HG03135 (cell line): Measurements from ENCODE around the gene KIF1B.
"Not testable (repeated sequence)": the region's sequence is repeated elsewhere in the genome, so short reads cannot be mapped to it uniquely, and the experiment has no call there.

Experiments
- ATAC-seq: cut with Tn5 transposase; IDR thresholded peaks from one replicate; pipeline ENCODE4 v1.9.1; 2021; ENCODE audit warnings: mild to moderate bottlenecking, moderate library complexity; ENCODE audit not compliant: unreplicated experiment

Gene KIF1B

DNA sequence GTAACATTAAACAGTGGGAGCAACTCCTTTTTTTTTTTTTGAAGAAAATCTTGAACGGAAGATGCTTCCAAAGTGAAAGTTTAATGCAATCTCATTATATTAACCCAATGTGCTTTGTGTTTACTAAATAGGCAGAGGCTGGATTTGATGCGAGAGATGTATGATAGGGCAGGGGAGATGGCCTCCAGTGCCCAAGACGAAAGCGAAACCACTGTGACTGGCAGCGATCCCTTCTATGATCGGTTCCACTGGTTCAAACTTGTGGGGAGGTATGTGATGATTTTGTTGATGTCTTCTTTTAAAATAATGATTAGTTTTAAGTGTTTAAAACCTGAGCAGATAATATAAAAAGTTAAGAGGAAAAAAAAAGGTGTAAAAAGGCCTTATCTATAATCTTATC is 114.3 kb downstream of the KIF1B start:
- no peak for ATAC-seq

DNA sequence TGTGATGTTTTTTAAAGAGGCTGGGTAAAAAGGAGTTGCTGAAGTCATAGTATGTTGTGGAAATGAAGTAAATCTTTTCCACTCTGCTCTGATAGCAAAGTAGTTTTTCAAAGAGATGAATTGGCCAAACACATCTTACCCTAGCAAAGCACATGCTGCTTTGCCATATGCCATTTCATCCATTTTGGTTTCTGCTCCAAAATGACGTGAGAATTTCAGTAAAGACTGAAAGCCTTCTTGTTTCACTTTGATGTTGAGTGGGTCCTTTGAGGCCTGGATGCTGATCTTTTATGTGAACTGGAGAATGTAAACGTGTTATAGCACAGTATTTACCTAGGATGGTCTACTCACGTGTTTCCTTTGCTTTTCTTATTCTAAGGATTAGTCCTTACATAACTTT is 115.2 kb downstream of the KIF1B start:
- no peak for ATAC-seq

DNA sequence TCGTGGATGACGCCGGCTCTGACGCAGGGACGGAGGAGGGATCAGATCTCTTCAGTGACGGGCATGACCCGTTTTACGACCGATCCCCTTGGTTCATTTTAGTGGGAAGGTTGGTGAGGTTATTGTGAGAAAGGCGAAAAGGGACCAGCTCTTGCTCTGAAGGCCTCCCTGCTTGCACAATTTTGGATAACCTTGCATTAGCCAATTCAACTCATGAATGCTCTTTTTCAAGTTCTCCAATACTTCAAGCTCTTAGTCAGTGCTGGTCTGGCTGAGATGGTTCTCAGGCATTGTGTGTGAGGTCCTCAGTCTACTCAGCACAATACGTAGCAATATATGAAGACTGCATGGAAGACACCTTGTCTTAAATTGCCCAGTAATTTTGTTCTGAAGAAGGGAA is 115.9 kb downstream of the KIF1B start:
- no peak for ATAC-seq

DNA sequence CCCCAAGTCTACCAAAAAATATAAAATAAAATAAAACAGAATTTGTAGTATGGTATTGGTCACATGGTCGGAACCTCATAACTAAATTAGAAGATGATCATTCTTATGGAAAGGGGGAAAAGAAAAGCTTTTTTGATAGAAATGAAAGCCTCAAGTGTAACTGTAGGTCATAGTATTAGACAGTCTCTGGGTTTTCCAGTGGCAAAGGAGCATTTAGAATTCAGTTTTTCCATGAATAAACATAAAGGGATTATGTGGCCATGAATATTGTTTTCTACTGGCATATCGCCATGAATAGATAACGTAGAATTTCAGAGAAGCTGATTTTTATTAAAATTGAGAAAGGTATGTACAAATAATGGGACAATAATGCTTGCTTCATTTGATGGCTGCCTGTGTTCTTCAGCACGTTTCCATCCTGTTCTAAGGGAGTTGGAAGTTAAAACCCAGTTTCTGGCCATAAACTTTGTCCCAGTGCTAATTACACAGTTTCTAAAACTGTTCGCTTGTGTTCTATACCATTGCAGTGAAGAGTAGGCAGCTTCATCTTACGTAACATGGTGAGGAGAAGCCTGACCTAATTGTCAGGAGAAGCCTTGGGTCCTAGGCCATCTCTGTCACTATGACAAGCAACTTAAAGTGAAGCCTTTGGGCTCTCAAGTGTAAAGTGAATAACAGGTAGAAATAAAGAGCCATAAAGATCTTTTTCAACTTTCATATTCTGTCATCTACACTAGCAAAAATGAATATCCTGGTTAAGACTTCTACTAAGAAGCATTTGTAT is 118.0 kb downstream of the KIF1B start:
- ATAC-seq: no peak

DNA sequence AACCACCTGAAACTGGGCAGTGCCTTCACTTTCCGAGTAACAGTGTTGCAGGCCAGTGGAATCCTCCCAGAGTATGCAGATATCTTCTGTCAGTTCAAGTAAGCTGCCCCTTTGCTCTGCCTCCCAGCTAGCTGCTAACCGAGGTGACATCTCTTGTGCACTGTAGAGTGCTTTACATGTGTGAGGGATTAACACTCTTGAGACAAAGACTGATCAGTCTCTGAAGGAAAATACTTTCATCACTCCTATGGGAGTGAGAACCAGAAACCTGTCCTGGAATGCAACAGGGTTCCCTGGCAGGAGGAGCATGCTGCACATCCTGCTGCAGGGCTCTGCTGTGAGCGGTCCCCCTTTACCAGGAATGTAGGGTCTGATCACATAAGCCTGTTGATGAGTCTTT is 127.1 kb downstream of the KIF1B start:
- ATAC-seq: no peak

DNA sequence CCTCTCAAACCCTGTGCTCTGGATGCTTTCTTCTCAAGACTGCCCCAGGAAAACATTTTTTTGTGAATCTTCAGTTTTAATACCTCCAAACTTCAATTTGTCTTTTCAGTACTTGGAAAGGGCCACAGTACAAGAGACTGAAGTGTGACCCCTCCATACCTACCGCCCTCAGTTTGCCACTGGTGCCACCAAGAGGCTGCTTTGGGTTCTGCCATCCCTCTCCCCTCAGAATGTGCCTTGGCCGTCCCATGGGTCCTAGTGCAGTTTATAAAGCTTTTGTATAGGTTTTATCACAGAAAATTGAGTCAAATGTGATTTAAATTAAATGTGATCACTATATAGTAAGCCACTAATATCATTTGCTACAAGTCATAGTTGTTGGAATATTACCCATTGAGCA is 127.7 kb downstream of the KIF1B start:
- ATAC-seq: no peak

DNA sequence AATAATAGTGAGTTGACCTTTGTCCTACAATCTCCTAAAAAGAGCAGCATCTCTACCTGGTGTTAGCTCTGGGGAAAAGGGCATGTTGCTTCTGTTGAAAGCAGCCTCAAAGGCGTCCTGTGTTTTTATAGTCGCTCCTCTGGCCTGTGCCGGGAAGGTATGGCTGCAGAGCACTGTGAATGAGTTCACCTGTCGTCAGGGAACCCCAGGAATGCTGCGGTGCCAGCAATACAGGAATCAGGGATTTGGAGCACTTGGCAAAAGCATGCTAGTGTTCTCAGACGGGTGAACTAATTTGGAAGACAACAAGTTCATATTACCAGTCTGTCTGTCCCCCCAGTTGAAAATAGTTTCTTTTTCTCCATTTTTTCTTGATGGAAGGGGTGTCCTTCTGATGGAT is 128.2 kb downstream of the KIF1B start:
- ATAC-seq: no peak

DNA sequence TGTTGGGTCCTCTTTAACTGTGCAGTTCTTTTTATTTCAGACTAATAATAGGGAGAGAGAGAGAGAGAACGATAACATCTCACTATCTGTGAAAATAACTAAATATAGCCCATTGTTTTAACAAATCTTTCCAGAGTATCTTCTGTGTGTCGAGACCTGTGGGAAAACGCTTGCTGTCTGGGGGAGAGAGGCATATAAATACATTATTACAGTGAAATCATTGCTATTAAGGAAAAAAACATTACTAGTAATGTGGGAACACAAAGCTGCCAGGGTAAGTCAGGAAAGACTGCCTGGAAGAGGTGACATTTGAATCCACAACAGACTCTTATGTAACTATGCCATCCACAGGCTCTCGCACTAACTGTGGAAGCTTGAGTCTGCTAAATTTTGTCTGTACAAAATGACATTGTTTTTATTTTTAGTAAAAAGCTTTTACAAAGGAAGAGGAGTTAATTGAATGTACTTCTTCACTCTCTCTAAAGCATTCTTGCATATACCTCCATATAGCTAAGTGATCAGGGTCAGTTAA is 128.7 kb downstream of the KIF1B start:
- no peak for ATAC-seq

DNA sequence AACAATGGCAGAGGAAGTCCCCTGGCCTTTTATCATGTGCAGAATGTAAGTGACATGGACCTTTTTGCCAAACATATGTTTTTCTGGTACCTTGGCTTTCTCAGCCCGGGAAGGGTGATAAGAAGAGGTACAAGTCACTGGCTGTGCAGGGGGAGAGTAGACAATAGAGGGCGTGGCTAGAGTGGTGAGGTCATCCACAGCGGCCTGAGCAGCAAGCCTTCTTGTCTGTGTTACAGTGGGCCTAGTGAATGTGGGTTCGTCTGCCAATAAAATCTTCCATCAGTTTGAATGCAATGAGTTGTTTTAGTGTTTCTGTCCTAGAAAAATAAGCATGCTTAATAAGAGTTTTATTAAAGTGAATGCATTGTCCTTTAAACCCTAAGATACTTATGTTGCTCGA is 129.4 kb downstream of the KIF1B start:
- no peak for ATAC-seq

DNA sequence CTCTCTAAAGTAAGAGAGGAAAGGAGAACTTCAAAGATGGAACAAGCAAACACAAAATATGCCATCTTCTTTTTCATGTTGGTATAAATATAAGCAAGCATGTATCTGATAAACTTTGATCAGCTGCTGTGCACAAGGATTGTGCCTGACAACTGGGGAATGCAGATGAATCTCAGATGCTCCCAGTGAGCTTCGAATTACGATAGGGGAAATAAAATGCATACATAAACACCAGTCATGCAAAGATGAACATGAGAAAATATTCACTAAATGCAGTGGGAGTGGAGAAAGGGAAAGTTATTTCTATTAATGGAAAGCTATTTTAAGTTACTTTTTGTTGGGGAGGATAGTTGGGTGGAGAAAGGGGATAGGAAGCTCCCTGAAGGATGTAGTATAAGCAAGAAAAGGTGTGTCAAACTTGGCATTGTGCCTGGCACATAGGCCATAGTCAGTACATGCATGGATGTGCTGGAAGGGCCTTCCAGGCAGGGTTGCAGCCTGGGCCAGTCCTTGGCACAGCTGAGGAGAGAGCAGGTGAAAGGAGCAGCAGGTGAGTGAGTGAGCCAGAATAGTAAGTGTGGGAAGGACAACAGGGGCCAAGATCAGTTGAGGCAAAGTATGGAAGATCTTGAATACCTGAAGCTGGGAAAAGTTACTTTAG is 130.7 kb downstream of the KIF1B start:
- no peak for ATAC-seq

DNA sequence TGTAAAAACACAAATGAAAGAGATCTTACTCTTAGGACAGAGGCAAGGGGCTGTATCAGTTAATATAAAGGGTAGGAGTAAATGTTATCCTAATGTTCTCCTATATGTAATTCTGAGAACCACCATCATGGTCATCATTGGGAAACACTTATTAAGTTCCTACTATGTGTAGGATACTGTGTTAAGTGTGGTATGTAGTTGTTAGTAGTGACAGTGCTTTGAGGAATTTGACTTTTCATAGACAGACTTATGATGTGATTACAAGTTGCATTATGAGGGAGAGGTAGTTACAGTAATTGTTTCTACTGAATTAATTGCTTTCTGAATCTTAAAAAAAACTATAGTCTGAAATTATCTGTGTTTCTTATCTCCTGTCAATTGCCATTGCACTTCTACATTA is 136.7 kb downstream of the KIF1B start:
- ATAC-seq: no peak

DNA sequence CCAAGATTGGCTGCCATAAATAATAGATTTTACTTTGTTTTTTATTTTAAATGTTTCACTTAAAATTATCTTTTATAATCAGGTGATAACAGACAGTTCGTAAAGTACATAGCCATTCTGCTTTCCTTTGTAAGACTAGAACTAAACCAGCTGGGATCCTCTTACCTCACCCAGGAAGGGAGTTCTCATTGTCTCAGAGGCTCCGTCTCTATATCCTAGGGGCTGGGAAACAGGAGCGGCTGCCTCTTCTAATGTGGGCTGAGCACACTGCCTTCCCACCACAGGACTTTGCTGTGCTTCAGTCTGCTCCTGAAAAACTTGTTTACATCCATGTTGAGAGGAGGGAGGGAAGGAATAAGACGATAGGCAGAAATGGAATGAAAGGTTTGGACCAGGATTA is 142.9 kb downstream of the KIF1B start:
- no peak for ATAC-seq

DNA sequence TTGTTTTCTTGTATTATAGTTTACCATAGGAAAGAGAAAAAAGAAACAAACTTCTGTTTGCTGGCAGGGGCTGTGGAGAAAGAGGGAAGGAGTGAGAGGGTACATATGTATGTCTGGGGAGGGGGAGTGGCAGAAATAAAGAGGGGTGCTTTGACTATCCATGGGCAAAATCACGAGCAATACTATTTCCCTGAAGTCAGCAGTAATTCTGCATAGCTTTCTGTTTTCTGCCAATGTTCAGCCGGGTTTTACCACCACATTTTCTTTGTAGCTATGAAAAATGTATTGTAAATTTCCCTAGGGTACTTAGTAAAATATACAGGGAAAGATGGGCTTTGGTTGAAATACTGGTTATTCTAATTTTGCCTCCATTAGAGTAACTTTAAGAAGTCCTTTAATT is 143.3 kb downstream of the KIF1B start:
- ATAC-seq: no peak

DNA sequence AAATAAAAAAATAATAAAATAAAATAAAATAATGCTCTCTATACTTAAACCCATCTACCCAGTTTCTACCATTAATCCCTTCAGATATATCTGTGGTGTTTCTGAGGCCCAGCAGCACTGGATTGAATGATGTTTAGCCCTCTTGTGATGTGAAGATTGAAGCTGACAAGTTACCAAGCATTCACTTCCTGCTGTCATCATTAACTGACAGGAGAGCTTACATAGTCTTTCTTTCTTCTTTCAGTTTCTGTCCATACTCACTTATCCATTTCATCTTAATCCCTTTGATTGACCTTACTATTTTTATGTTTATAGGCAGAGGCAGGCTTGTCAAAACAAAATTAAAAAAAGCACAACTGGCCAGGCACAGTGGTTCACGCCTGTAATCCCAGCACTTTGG is 149.7 kb downstream of the KIF1B start:
- ATAC-seq: no peak

DNA sequence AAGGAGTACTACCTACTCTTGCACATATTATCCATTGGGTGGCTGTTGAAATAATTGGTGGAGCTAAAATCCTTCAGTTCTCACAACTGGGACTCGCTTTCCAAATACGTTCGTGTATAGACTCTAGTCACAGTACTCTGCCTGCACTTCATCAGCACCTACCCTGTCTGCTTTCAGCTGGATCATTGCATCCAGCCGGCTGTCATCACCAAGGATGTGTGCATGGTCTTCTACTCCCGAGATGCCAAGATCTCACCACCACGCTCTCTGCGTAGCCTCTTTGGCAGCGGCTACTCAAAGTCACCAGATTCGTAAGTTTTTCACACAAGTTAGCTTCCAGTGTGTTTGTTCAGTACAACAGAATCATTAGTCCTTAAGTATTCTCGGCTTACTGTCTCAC is 151.1 kb downstream of the KIF1B start:
- ATAC-seq: no peak

DNA sequence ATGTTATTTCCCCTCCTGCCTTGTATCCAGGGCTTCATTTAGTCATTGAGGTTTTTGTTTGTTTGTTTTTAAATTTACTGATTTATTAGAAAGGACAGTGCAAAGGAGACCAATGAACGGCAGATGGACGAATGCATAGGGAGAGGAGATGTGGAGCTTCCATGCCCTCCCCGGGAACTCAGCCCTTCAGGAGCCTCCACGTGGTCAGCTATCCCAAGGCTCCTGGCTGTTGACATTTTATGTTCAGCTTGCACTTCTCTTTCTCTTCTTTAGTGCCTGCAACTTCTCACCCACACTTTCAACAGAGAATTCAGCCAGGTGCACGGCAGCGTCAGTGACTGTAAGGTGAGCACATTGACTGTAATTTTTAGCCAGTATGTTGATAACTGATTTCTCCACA is 157.8 kb downstream of the KIF1B start:
- no peak for ATAC-seq

DNA sequence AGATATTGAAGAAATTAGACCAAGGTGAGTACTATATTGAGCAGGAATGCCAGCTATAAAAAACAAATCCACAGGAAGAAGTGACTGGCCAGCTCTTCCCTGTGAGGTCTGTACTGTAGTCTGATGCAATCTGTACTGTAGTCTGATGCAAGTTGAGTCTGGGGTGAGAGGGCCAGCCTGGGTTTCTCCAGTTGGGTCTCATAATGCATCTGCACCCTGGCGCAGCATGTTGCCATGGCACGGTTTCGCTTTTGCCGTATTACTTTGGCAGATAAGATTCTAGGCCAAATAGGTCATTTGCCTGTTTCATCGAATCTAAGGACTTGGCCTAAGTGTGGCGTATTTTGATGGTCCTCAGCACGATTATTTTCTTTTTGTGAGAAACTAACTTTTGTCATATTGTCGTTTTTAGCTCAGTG is 164.1 kb downstream of the KIF1B start:
- no peak for ATAC-seq

DNA sequence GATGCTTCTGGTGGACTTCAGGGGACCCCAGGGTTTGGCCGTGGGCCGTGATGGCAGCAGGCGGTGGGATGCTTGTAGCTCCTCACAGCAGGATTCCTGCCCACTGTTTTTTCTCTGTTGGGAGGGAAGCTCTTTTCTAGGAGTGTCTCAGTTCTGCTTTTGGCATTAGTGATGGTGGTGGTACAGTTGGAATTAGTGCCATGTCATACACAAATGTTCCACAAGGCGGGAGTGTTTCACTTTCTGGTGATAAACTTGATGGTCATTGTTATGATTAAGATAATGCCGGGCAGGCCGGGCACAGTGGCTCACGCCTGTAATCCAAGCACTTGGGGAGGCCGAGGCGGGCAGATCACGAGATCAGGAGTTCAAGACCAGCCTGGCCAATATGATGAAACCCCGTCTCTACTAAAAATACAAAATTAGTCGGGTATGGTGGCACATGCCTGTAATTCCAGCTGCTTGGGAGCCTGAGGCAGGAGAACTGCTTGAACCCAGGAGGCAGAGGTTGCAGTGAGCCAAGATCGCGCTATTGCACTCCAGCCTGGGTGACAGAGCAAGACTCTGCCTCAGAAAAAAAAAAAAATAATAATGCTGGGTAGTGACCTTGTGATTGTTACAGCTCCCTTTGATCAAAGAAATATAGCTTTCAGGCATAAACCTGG is 167.1 kb downstream of the KIF1B start:
- not testable (repeated sequence) for ATAC-seq

DNA sequence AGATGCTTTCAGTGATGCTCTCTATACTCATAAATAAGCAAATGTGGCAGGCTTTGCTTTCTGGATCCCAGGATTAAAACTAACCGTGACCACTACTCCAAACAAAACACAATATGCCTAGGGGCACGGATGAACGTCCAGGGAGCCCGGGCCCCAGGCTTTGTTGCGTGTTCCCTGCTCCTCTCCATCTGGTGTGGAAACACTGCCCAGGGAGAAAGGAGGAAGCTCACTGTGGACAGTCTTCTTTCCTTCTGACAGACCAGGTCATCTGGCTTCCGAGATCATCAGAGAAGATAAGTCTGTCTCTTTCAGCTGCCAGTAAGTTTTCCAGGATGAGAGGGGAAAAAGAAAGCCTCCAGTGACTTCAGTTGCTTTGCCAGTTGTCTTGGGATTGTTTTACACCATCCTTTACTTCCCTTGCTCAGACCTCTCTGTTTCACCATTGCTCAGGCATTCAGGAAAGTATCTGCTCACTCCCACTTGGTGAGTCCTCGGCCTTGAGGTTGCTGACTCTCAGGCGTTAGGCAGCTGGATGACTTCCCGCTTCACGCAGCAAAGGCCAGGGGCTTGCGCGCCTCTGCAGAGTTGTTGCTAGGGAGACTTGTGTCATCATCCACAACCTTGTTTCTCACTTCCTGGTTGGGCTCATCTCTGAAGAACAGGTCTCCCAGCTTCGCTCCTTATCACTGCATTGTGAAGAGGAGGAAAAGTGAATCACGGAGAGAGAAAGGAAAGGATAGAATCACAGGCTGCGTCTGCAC is 167.9 kb downstream of the KIF1B start:
- no peak for ATAC-seq

DNA sequence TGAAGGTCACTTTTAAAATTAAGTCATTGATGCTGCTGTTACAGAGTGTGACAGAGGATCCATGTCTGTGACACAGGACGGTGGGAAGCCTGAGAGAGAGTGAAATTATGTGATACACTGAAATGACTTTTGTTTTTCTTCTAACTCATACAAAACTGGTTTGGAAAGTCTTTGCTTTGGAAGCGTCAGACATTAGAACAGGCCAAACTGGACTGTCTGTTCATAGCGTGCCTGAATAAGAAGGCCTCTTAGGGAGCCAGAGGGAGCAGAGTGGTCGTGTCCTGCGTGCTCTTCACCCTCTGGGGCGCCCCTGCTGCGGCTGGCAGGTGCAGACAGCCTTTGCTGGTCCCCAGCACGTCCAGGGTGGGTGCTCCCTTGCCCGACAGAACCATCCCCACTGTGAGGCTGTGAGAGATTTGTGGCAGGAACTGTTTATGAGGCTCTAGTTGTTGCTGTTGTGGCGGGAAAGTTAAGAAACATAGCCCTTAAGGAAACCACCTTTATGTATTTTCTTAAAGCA is 168.8 kb downstream of the KIF1B start:
- no peak for ATAC-seq

DNA sequence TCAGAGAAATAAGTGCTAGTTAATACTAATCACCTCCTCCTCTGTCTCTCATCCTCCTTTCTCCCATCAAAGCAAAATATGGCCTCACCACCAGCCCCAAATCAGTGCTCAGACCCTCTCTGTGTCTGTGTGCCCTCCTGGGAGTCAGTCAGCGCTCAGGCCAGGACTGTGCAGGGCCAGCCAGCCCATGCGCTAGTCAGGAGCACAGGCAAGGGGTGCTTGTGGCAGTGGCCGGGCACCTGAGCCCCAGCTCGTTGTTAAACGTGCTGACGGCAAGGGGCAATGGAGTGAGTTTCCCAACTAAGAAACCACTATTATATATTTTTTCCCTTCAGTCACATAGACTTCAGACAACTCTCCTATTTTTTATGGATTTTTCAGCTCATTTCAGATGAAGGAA is 169.3 kb downstream of the KIF1B start:
- no peak for ATAC-seq
